GM20000 (cell line): ENCODE data around the gene KHK.

ENCODE experiments used
- DNase-seq: peaks from one replicate; pipeline ENCODE4 v3.0.0; 2012; ENCODE audit warnings: low spot score
- TF ChIP-seq, protein P1 (sequence below): IDR thresholded peaks from 2 replicates; pipeline ENCODE4 v1.5.1; 2012; ENCODE audit warnings: mild to moderate bottlenecking, control low read depth; ENCODE audit errors: extremely low read depth, missing control alignments

Gene KHK

GRCh38 chr2:27147935-27148334, 61.4 kb downstream of the KHK start:
- DNase-seq = no peak
- TF ChIP-seq, protein P1, sequence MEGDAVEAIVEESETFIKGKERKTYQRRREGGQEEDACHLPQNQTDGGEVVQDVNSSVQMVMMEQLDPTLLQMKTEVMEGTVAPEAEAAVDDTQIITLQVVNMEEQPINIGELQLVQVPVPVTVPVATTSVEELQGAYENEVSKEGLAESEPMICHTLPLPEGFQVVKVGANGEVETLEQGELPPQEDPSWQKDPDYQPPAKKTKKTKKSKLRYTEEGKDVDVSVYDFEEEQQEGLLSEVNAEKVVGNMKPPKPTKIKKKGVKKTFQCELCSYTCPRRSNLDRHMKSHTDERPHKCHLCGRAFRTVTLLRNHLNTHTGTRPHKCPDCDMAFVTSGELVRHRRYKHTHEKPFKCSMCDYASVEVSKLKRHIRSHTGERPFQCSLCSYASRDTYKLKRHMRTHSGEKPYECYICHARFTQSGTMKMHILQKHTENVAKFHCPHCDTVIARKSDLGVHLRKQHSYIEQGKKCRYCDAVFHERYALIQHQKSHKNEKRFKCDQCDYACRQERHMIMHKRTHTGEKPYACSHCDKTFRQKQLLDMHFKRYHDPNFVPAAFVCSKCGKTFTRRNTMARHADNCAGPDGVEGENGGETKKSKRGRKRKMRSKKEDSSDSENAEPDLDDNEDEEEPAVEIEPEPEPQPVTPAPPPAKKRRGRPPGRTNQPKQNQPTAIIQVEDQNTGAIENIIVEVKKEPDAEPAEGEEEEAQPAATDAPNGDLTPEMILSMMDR = no peak

GRCh38 chr2:27148801-27149439, 62.3 kb downstream of the KHK start, which contains the start of gene TCF23:
Gene TCF23, plus strand, starts transcription at chr2:27149004. Its CDS starts 130 bp downstream, at chr2:27149134.
- TF ChIP-seq, protein P1 = no peak
- DNase-seq = no peak

- DNase-seq = no peak
- TF ChIP-seq, protein P1 = no peak
Measured at GRCh38 chr2:27149570-27150405, 63.2 kb downstream of the KHK start.
